ENCODE measurements around the gene TMEM175.

TMEM175 gene

DNA sequence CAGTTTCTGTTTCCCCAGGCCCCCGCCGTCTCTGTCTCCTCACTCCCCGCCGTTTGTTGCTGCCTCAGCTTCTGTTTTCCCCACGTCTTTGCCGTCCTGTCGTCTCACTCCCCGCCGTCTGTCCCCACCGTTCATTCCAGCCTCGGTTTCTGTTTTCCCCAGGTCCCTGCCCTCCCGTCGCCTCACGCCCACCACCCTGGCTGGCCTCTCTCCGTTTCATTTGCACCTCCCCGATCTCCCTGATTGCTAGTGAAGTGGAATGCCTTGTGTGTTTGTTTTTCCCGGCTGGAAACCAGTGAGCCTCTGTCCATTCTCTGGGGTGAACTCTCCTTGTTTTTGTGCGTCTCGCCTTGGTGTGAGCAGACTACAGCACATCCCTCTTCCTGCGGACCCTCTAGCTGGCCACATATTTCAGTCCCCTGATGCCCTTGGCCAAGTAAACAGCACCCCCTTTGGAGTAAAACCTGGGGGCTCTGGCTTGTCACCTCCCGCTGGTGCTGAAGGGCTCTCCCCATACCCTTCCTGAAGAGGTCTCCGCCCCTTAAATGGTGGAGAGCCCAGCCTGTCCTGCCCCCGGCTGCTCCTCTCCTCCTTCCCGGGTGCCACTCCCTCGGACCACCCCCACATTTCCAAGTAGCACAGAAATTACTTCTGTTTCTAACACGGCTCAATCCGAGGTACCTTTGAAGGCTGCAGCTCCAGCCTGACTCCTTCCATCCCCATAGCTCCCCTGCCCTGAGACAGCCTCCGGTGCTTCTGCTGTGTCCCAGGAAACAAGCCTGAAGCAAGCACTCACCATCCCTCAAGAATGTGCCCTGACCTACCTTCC lies 13.2 kb downstream of the TMEM175 start:
- CTCF ChIA-PET = no interaction called here
- POLR2A ChIA-PET = no interaction called here
- TF ChIP-seq, protein P1, sequence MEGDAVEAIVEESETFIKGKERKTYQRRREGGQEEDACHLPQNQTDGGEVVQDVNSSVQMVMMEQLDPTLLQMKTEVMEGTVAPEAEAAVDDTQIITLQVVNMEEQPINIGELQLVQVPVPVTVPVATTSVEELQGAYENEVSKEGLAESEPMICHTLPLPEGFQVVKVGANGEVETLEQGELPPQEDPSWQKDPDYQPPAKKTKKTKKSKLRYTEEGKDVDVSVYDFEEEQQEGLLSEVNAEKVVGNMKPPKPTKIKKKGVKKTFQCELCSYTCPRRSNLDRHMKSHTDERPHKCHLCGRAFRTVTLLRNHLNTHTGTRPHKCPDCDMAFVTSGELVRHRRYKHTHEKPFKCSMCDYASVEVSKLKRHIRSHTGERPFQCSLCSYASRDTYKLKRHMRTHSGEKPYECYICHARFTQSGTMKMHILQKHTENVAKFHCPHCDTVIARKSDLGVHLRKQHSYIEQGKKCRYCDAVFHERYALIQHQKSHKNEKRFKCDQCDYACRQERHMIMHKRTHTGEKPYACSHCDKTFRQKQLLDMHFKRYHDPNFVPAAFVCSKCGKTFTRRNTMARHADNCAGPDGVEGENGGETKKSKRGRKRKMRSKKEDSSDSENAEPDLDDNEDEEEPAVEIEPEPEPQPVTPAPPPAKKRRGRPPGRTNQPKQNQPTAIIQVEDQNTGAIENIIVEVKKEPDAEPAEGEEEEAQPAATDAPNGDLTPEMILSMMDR (IDR thresholded peaks at IDR 0.05; ENCODE audit: control extremely low read depth, extremely low read depth, low read depth, missing control alignments) = no peak
- no peak for DNase-seq (ENCODE audit: extremely low spot score)

DNA sequence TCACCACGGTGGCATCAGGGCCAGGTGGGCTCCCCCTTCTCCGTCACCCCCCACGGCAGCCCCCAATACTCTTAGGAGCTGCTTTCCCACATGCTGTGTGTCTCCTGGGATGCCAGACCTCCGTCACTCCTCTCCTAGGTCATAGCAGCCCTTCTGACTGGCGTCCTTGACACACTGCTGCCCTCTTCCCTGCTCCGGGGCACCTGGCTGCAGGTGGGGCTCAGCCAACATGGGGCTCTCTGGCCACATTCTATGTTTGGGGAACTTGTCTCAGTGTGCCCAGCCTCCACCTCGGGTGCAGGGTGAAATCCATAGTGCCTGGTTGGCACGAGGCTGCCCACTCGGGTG lies 13.8 kb downstream of the TMEM175 start:
- POLR2A ChIA-PET = no interaction called here
- TF ChIP-seq, protein P1 (IDR thresholded peaks at IDR 0.05; ENCODE audit: control extremely low read depth, extremely low read depth, low read depth, missing control alignments) = no peak
- no peak for DNase-seq (ENCODE audit: extremely low spot score)
- CTCF ChIA-PET = no interaction called here

DNA sequence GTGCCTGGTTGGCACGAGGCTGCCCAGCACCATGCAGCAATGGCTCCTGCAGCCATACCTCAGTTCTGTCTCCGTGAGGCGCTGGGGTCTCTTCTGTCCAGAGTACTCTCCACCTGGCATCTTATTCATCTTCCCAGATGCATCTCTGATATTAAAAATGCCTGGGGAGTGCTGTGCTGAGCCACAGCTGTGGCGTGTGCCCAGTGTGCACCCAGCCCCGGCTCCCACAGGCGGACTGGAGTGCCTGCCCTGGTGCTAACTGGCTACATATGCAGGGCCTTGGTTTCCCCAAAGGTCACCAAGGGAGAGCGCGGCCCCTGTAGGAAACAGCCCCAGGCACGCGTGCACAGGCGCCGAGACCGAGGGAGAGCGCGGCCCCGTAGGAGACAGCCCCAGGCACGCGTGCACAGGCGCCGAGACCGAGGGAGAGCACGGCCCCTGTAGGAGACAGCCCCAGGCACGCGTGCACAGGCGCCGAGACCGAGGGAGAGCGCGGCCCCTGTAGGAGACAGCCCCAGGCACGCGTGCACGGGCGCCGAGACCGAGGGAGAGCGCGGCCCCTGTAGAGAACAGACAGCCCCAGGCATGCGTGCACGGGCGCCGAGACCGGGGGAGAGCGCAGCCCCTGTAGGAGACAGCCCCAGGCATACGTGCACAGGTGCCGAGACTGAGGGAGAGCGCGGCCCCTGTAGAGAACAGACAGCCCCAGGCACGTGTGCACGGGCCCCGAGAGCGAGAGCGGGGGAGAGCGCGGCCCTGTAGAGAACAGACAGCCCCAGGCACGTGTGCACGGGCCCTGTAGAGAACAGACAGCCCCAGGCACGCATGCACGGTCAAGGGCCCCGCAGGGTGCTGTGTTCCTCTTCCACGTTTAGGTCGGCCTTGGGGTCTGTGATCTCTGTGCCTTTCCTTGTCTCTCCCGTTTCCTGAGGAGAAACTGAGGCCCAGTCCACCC lies 14.5 kb downstream of the TMEM175 start:
- CTCF ChIA-PET = no interaction called here
- DNase-seq (ENCODE audit: extremely low spot score) = no peak

DNA sequence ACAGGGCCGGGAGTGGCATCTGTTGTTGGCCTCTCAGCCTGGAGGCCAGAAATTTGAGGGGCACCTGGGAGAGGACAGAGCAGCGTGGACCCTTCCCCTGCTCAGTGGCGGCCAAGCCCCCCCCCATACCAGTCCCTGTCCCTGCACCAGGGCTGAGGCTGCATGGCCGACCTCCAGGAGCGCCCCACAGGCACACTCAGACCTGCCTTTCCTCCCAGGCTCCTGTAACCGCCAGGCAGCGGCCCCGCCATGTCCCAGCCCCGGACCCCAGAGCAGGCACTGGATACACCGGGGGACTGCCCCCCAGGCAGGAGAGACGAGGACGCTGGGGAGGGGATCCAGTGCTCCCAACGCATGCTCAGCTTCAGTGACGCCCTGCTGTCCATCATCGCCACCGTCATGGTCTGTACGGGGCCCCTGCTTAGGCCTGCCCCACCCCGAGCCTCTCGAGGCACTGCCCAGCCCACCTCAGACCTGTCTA lies 15.3 kb downstream of the TMEM175 start:
- POLR2A ChIA-PET = no interaction called here
- TF ChIP-seq, protein P1 (IDR thresholded peaks at IDR 0.05; ENCODE audit: control extremely low read depth, extremely low read depth, low read depth, missing control alignments) = no peak
- CTCF ChIA-PET = no interaction called here
- no peak for DNase-seq (ENCODE audit: extremely low spot score)

More for the DNA sequence above, 14.5 kb downstream of the TMEM175 start:
- TF ChIP-seq, protein P1 (IDR thresholded peaks at IDR 0.05; ENCODE audit: control extremely low read depth, extremely low read depth, low read depth, missing control alignments) = no peak
- POLR2A ChIA-PET = no interaction called here

DNA sequence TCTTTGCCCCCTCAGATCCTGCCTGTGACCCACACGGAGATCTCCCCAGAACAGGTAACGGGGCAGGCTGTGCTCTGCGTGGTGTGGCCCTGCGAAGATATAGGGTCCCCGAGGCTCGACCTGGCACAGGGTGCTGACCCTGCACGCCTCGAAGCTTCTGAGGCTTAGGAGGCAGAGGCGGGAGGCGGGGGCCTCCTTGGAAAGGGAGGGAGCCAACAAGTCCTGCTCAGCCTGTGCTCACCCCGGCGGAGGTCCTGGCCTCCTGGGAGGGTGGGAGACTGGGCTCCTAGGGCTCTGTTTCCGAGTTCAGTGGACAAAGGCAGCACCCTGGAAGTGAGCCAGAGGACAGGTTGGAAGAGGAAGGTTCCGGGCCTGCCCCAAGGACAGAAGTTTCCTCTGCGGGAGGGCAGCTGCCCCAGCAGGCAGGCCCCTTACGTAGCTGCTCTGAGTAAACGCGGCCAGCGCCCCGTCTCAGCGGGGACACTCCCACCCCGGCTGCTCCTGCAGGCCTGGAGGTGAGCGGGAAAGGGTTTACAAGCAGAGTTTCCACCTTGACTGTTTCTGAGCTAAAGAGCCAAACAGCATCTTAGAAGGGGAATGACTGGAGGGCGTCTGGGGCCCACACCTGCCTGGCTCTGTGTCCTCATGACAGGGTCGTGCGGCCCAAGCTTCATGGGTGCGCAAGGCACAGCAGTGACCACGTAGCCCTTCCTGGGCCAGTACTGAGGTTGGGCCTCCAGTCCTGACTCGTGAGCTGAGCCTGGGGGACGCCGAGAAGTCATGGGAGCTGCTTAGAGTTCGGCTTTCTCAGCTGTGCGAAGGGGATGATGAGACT lies 16.1 kb downstream of the TMEM175 start:
- POLR2A ChIA-PET = no interaction called here
- CTCF ChIA-PET = interaction anchor here (1.2 kb wide), 1 partner anchor 57 kb away, joined by 3 read pairs; no protein-coding TSS in a partner anchor
- TF ChIP-seq, protein P1 (IDR thresholded peaks at IDR 0.05; ENCODE audit: control extremely low read depth, extremely low read depth, low read depth, missing control alignments) = no peak
- DNase-seq (ENCODE audit: extremely low spot score) = no peak

DNA sequence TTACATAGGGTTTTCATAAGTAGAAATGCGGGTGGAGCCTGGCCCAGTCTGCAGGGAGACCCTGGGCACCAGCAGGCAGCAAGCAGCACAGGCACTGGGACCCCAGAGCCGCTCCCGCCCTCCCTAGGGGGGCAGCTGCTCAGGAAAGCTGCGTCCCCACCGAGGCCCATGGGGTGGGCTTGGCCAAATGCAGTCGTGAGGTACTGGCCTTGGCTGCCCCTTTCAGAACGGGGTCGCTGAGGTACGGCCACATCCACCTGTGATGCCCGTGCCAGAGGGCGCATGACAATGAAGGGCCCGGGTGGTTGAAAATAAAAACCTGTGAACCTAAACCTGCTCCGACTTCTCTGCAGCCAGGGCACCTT lies 16.7 kb downstream of the TMEM175 start:
- CTCF ChIA-PET = interaction anchor here (1.2 kb wide), 1 partner anchor 58 kb away, joined by 3 read pairs; no protein-coding TSS in a partner anchor
- no peak for DNase-seq (ENCODE audit: extremely low spot score)
- TF ChIP-seq, protein P1 (IDR thresholded peaks at IDR 0.05; ENCODE audit: control extremely low read depth, extremely low read depth, low read depth, missing control alignments) = no peak
- POLR2A ChIA-PET = no interaction called here
